GM23338 (cell line): ENCODE results near the gene FDXR. TPM values are rescaled to one million over a fixed set of nuclear protein-coding genes. Genes with fewer than 3 reads are reported as not detected.

Experiments
- ATAC-seq: fragments of 200-7000 bp; cut with Tn5 transposase; 3 replicates; pipeline ENCODE4 v1.9.1; 2020
- DNase-seq: peaks from one replicate; pipeline ENCODE4 v3.0.0-alpha.2; 2015; ENCODE audit warnings: low spot score
- H2AFZ ChIP-seq: fragments of 200-600 bp; sonication (generic); 2 replicates; pipeline ENCODE4 v1.8.0; 2016; ENCODE audit warnings: antibody characterized with exemption, mild to moderate bottlenecking, moderate library complexity
- H3F3A ChIP-seq: fragments of 200-600 bp; sonication (generic); replicated peaks from 2 replicates; pipeline ENCODE4 v1.8.0; 2017; ENCODE audit warnings: antibody characterized with exemption, mixed run types, low read depth
- H3K27ac ChIP-seq: fragments of 200-600 bp; sonication (generic); 2 replicates; pipeline ENCODE4 v1.6.1; 2016; ENCODE audit warnings: low read depth
- H3K27me3 ChIP-seq: fragments of 200-600 bp; sonication (generic); 2 replicates; pipeline ENCODE4 v1.8.0; 2016; ENCODE audit warnings: mild to moderate bottlenecking, mixed run types, moderate library complexity; ENCODE audit not compliant: insufficient read depth
- H3K36me3 ChIP-seq: fragments of 200-600 bp; sonication (generic); 2 replicates; pipeline ENCODE4 v1.8.0; 2016; ENCODE audit warnings: mild to moderate bottlenecking; ENCODE audit not compliant: insufficient read depth
- H3K4me1 ChIP-seq: fragments of 200-600 bp; sonication (generic); 2 replicates; pipeline ENCODE4 v1.8.0; 2016; ENCODE audit warnings: mild to moderate bottlenecking, moderate library complexity; ENCODE audit not compliant: insufficient read depth
- H3K4me2 ChIP-seq: fragments of 200-600 bp; sonication (generic); 2 replicates; pipeline ENCODE4 v1.7.1; 2017; ENCODE audit warnings: mixed run types
- H3K4me3 ChIP-seq: fragments of 200-600 bp; sonication (generic); 2 replicates; pipeline ENCODE4 v1.6.1; 2016; ENCODE audit warnings: mixed run types
- H3K79me2 ChIP-seq: fragments of 200-600 bp; sonication (generic); replicated peaks from 2 replicates; pipeline ENCODE4 v1.8.0; 2017; ENCODE audit warnings: mild to moderate bottlenecking; ENCODE audit not compliant: insufficient read depth
- H3K9me2 ChIP-seq: fragments of 200-600 bp; sonication (generic); 2 replicates; pipeline ENCODE4 v1.8.0; 2017; ENCODE audit not compliant: insufficient read depth
- H4K20me1 ChIP-seq: fragments of 200-600 bp; sonication (generic); replicated peaks from 2 replicates; pipeline ENCODE4 v1.8.0; 2017; ENCODE audit warnings: mild to moderate bottlenecking; ENCODE audit not compliant: insufficient read depth
- H3K27ac Mint-ChIP-seq: 2 replicates; pipeline ENCODE4 v1.8.0; 2020; ENCODE audit warnings: inconsistent platforms, mild to moderate bottlenecking, moderate library complexity, mixed read lengths
- H3K27me3 Mint-ChIP-seq: 3 replicates; pipeline ENCODE4 v1.8.0; 2022; ENCODE audit warnings: low read depth, mild to moderate bottlenecking, moderate library complexity, mixed read lengths, inconsistent platforms; ENCODE audit not compliant: insufficient read depth, poor library complexity
- H3K36me3 Mint-ChIP-seq: 3 replicates; pipeline ENCODE4 v1.8.0; 2021; ENCODE audit warnings: low read depth, mild to moderate bottlenecking, inconsistent platforms, moderate library complexity, mixed read lengths
- H3K4me1 Mint-ChIP-seq: 3 replicates; pipeline ENCODE4 v1.8.0; 2020; ENCODE audit warnings: mild to moderate bottlenecking, inconsistent platforms, mixed read lengths
- H3K4me3 Mint-ChIP-seq: 3 replicates; pipeline ENCODE4 v1.8.0; 2021; ENCODE audit warnings: moderate library complexity, mild to moderate bottlenecking, inconsistent platforms, mixed read lengths
- H3K9me3 Mint-ChIP-seq: 3 replicates; pipeline ENCODE4 v1.8.0; 2020; ENCODE audit warnings: moderate library complexity, mild to moderate bottlenecking, inconsistent platforms, mixed read lengths
- CREB1 ChIP-seq: fragments of 250-450 bp; sonication (Bioruptor Pico); IDR thresholded peaks from 2 replicates; pipeline ENCODE4 v1.5.0; 2020; ENCODE audit warnings: low read depth, mild to moderate bottlenecking, moderate library complexity
- CTCF ChIP-seq, 2 experiments: fragments of 200-600 bp in 1 of 2; sonication (generic) in 1 of 2; conservative IDR thresholded peaks; 2 replicates each; pipeline versions ENCODE4 v1.5.1 to v1.6.1; 2016 to 2017; ENCODE audit warnings: antibody characterized with exemption in 2 of 2, low read depth in 2 of 2, mild to moderate bottlenecking in 2 of 2, moderate library complexity in 1 of 2
- EZH2phosphoT487 ChIP-seq: fragments of 200-600 bp; sonication (generic); IDR thresholded peaks from one replicate; pipeline ENCODE4 v1.8.1; 2018; ENCODE audit warnings: antibody characterized with exemption; ENCODE audit not compliant: unreplicated experiment
- JUNB ChIP-seq: IDR thresholded peaks from one replicate; pipeline ENCODE4 v1.6.1; 2016; ENCODE audit warnings: antibody characterized with exemption; ENCODE audit not compliant: unreplicated experiment
- NANOG ChIP-seq: IDR thresholded peaks from 2 replicates; pipeline ENCODE4 v1.6.1; 2016; ENCODE audit warnings: antibody characterized with exemption, borderline replicate concordance
- REST ChIP-seq: IDR thresholded peaks from one replicate; pipeline ENCODE4 v1.6.1; 2018; ENCODE audit warnings: antibody characterized with exemption; ENCODE audit not compliant: unreplicated experiment
- ZNF462 ChIP-seq: fragments of 250-450 bp; sonication (Bioruptor Pico); IDR thresholded peaks from 2 replicates; pipeline ENCODE4 v1.5.0; 2020; ENCODE audit warnings: mild to moderate bottlenecking, moderate library complexity
- polyA plus RNA-seq: library from polyadenylated mRNA; unstranded; fragments of >200 nt; fragmentation: Nextera tagmentation; extraction: Ambion mirVana; gene quantifications from 2 replicates; pipeline ENCODE4 v1.2.1, GENCODE V29; 2016
- total RNA-seq: library from RNA; depleted of rRNA; stranded (reverse); fragments of >200 nt; shearing (Covaris generic); gene quantifications from 2 replicates; pipeline ENCODE4 v1.2.3, GENCODE V29; 2014

Gene FDXR
- total and polyA plus RNA-seq, 2 experiments from 2014 or later: 21.7 to 33.1 TPM

GRCh38 chr17:74816905-74817620 is 55.7 kb downstream of the FDXR start (continued):
- TF ChIP-seq JUNB (no peak), NANOG (no peak), ZNF462 (no peak), EZH2phosphoT487 (no peak)

- Mint-ChIP-seq H3K9me3 (no peaks in the 10 kb centered on the region), H3K4me1 (peaks cover 4% of the 10 kb centered on the region), H3K4me3 (no peak overlapping the region), H3K27me3 (peaks cover 19% of the 10 kb centered on the region), H3K36me3 (peaks cover 2% of the 10 kb centered on the region; the same call in 1 of the 3 replicates), H3K27ac (no peak overlapping the region)
- H3K27ac ChIP-seq: no peak overlapping the region
- H3K9me2 ChIP-seq: no peaks in the 10 kb centered on the region
- H3K4me1 ChIP-seq: no peaks in the 10 kb centered on the region
- no peak overlapping the region for H2AFZ ChIP-seq
- H3K79me2 ChIP-seq: no peaks in the 10 kb centered on the region
- no peaks in the 10 kb centered on the region for H3K27me3 ChIP-seq
- DNase-seq (peak; percentile 79), ATAC-seq (peak; percentile 87)
- H3K36me3 ChIP-seq: no peaks in the 10 kb centered on the region
- no peaks in the 10 kb centered on the region for H3F3A ChIP-seq
- no peak overlapping the region for H3K4me3 ChIP-seq
- TF ChIP-seq CTCF (conservative IDR thresholded peaks at IDR 0.05; ENCODE audit: low read depth in 2 of 2) (peak; percentile 72 to 79), REST (no peak), EZH2phosphoT487 (no peak), CREB1 (CRISPR knock-in tag) (no peak)
- H3K4me2 ChIP-seq: no peak overlapping the region
- peaks cover 9% of the 10 kb centered on the region for H4K20me1 ChIP-seq
Observed at GRCh38 chr17:74815550-74816370, 57.0 kb downstream of the FDXR start.
